KMS-11 (cell line): Measurements from ENCODE around the gene COPS3.

ENCODE experiments used
- H2AFZ ChIP-seq: fragments of 200-600 bp; sonication (generic); 2 replicates; pipeline ENCODE4 v1.6.1; 2016; ENCODE audit warnings: antibody characterized with exemption, mixed run types, low read depth
- H3K27ac ChIP-seq: fragments of 200-600 bp; sonication (generic); 2 replicates; pipeline ENCODE4 v1.6.1; 2016; ENCODE audit warnings: mild to moderate bottlenecking, mixed run types
- H3K27me3 ChIP-seq: fragments of 200-600 bp; sonication (generic); 2 replicates; pipeline ENCODE4 v1.6.1; 2017; ENCODE audit warnings: mild to moderate bottlenecking, low read depth, mixed run types, moderate library complexity; ENCODE audit not compliant: insufficient read depth
- H3K36me3 ChIP-seq: fragments of 200-600 bp; sonication (generic); 2 replicates; pipeline ENCODE4 v1.6.1; 2017; ENCODE audit warnings: mild to moderate bottlenecking, mixed run types; ENCODE audit not compliant: insufficient read depth
- H3K4me1 ChIP-seq: fragments of 200-600 bp; sonication (generic); 2 replicates; pipeline ENCODE4 v1.6.1; 2016; ENCODE audit warnings: mild to moderate bottlenecking, low read depth, mixed run types; ENCODE audit not compliant: poor library complexity, severe bottlenecking
- H3K4me2 ChIP-seq: fragments of 200-600 bp; sonication (generic); 2 replicates; pipeline ENCODE4 v1.7.0; 2016; ENCODE audit warnings: mild to moderate bottlenecking, mixed run types
- H3K4me3 ChIP-seq: fragments of 200-600 bp; sonication (generic); IDR thresholded peaks from 2 replicates; pipeline ENCODE4 v1.6.1; 2017; ENCODE audit warnings: low read depth, low read length, mixed read lengths; ENCODE audit not compliant: insufficient read depth
- H3K79me2 ChIP-seq: fragments of 200-600 bp; sonication (generic); 2 replicates; pipeline ENCODE4 v1.6.1; 2016; ENCODE audit warnings: low read depth, mixed run types; ENCODE audit not compliant: insufficient read depth
- H3K9ac ChIP-seq: fragments of 200-600 bp; sonication (generic); 2 replicates; pipeline ENCODE4 v1.6.1; 2016; ENCODE audit warnings: mild to moderate bottlenecking, mixed run types
- H4K20me1 ChIP-seq: fragments of 200-600 bp; sonication (generic); 2 replicates; pipeline ENCODE4 v1.6.1; 2016; ENCODE audit warnings: mild to moderate bottlenecking, mixed run types; ENCODE audit not compliant: insufficient read depth
- CTCF ChIP-seq: fragments of 200-600 bp; sonication (generic); conservative IDR thresholded peaks from 2 replicates; pipeline ENCODE4 v1.6.1; 2017; ENCODE audit warnings: low read depth, mild to moderate bottlenecking, antibody characterized with exemption, low read length, moderate library complexity, mixed read lengths

COPS3 gene

GRCh38 chr17:17298108-17298507, 17.1 kb upstream of the COPS3 start:
- no peak for TF ChIP-seq CTCF

GRCh38 chr17:17297217-17297616, 16.2 kb upstream of the COPS3 start:
- H3K79me2 ChIP-seq: no peaks in the 10 kb centered on the region
- no peak overlapping the region for H3K9ac ChIP-seq
- H3K4me3 ChIP-seq: no peak overlapping the region
- H2AFZ ChIP-seq: no peak overlapping the region
- no peaks in the 10 kb centered on the region for H3K36me3 ChIP-seq
- no peaks in the 10 kb centered on the region for H4K20me1 ChIP-seq
- H3K4me1 ChIP-seq: peaks cover 28% of the 10 kb centered on the region
- H3K27me3 ChIP-seq: no peaks in the 10 kb centered on the region
- H3K4me2 ChIP-seq: no peak overlapping the region
- H3K27ac ChIP-seq: no peak overlapping the region
- TF ChIP-seq CTCF: no peak

More at GRCh38 chr17:17298108-17298507, 17.1 kb upstream of the COPS3 start:
- H3K27me3 ChIP-seq: no peaks in the 10 kb centered on the region
- H3K36me3 ChIP-seq: no peaks in the 10 kb centered on the region
- H3K79me2 ChIP-seq: no peaks in the 10 kb centered on the region
- H4K20me1 ChIP-seq: no peaks in the 10 kb centered on the region
- H3K27ac ChIP-seq: no peak overlapping the region
- H3K4me1 ChIP-seq: peaks cover 28% of the 10 kb centered on the region
- no peak overlapping the region for H2AFZ ChIP-seq
- H3K9ac ChIP-seq: no peak overlapping the region
- no peak overlapping the region for H3K4me3 ChIP-seq
- no peak overlapping the region for H3K4me2 ChIP-seq

- Histone ChIP-seq H3K4me2 (peak overlapping the region; percentile 17; the same call in 1 of the 2 replicates), H3K4me3 (no peak overlapping the region), H3K27me3 (no peaks in the 10 kb centered on the region), H4K20me1 (no peaks in the 10 kb centered on the region), H3K9ac (no peak overlapping the region), H3K27ac (peak overlapping the region; percentile 46; the same call in 1 of the 2 replicates), H3K79me2 (no peaks in the 10 kb centered on the region), H3K36me3 (no peaks in the 10 kb centered on the region), H3K4me1 (peaks cover 28% of the 10 kb centered on the region), H2AFZ (no peak overlapping the region)
- no peak for TF ChIP-seq CTCF
These were observed 14.1 kb upstream of the COPS3 start for GRCh38 chr17:17295141-17295540.

- Histone ChIP-seq H3K27me3 (no peaks in the 10 kb centered on the region), H2AFZ (no peak overlapping the region), H3K4me3 (no peak overlapping the region), H3K4me2 (no peak overlapping the region), H3K9ac (no peak overlapping the region), H3K4me1 (no peaks in the 10 kb centered on the region), H3K79me2 (no peaks in the 10 kb centered on the region), H3K27ac (no peak overlapping the region), H4K20me1 (no peaks in the 10 kb centered on the region), H3K36me3 (no peaks in the 10 kb centered on the region)
- no peak for TF ChIP-seq CTCF
These were observed 8.7 kb upstream of the COPS3 start for GRCh38 chr17:17289701-17290100.
